Spleen (tissue), 11 donors: ENCODE results near the gene PSMD5. TPM values are rescaled to one million over a fixed set of nuclear protein-coding genes. Genes with fewer than 3 reads are reported as not detected.
A peak's percentile ranks its signal among the peaks of the same experiment; 100 is the strongest.

Experiments used
- DNase-seq: peaks from one replicate; pipeline ENCODE4 v3.0.0-alpha.2; 2020
- H3K27ac ChIP-seq, 8 donors: fragments of 200-600 bp; sonication (generic) in 7 of 8; 1 replicate in 4 of 8; 2 replicates in 4 of 8; pipeline versions ENCODE4 v1.5.0 to v1.8.0; 2016 to 2021; ENCODE audit warnings: inconsistent platforms in 4 of 8, mild to moderate bottlenecking in 4 of 8, moderate library complexity in 1 of 8
- H3K27me3 ChIP-seq, 7 donors: fragments of 200-600 bp; sonication (generic) in 6 of 7; replicated peaks in 1 of 7; 1 replicate in 4 of 7; 2 replicates in 3 of 7; pipeline versions ENCODE4 v1.5.0 to v1.8.0; 2016 to 2021; ENCODE audit warnings: inconsistent platforms in 3 of 7, mild to moderate bottlenecking in 1 of 7
- H3K36me3 ChIP-seq, 6 donors: fragments of 200-600 bp; sonication (generic) in 5 of 6; 1 replicate in 4 of 6; 2 replicates in 2 of 6; pipeline versions ENCODE4 v1.5.0 to v1.8.0; 2016 to 2021; ENCODE audit warnings: inconsistent platforms in 2 of 6
- H3K4me1 ChIP-seq, 6 donors: fragments of 200-600 bp; sonication (generic) in 5 of 6; 1 replicate in 3 of 6; 2 replicates in 3 of 6; pipeline versions ENCODE4 v1.5.0 to v1.8.0; 2016 to 2021; ENCODE audit warnings: inconsistent platforms in 3 of 6
- H3K4me3 ChIP-seq, 8 donors: fragments of 200-600 bp; sonication (generic) in 7 of 8; 1 replicate in 4 of 8; 2 replicates in 4 of 8; pipeline versions ENCODE4 v1.5.0 to v1.8.0; 2016 to 2021; ENCODE audit warnings: inconsistent platforms in 4 of 8, mild to moderate bottlenecking in 4 of 8, moderate library complexity in 2 of 8
- H3K9me3 ChIP-seq, 8 donors: fragments of 200-600 bp; sonication (generic) in 7 of 8; 1 replicate in 4 of 8; 2 replicates in 4 of 8; pipeline versions ENCODE4 v1.5.0 to v1.8.0; 2016 to 2021; ENCODE audit warnings: inconsistent platforms in 4 of 8
- POLR2A ChIP-seq, 3 donors: fragments of 450-650 bp; IDR thresholded peaks; one replicate each; pipeline ENCODE4 v1.5.1; 2017; ENCODE audit warnings: antibody characterized with exemption in 3 of 3, mild to moderate bottlenecking in 1 of 3
- POLR2AphosphoS5 ChIP-seq, 3 donors: sonication (generic); formaldehyde crosslinking; IDR thresholded peaks; one replicate each; pipeline ENCODE4 v1.5.1; 2017; ENCODE audit warnings: antibody characterized with exemption in 3 of 3
- WGBS, 5 donors: extraction: QIAGEN DNeasy Blood & Tissue Kit in 3 of 5; methylation state at CpG; one replicate each; pipeline versions ENCODE4 v1.1.5 to v1.1.7; 2013 to 2018; 5-methylcytosine and 5-hydroxymethylcytosine counted together
- intact Hi-C: fragments of 100-400 bp; cut with DNase I; formaldehyde crosslinking; loops from one replicate; pipeline ENCODE4 v1.15.0; 2023; ENCODE audit warnings: low total_unique reads
- polyA plus RNA-seq, 3 donors: library from polyadenylated mRNA; stranded (reverse); fragments of 200-250 nt; gene quantifications; one replicate each; pipeline ENCODE4 v1.2.1, GENCODE V29; 2013
- total RNA-seq, 7 donors: library from RNA; depleted of rRNA in 3 of 7; stranded (reverse); fragments of >200 nt in 3 of 7; fragmentation: NEBNext Ultra II Directional in 4 of 7; extraction: Animal tissue kit (Norgen Biotek cat#: 25700) in 4 of 7; gene quantifications; one replicate each; pipeline versions ENCODE4 v1.1.0 to v1.2.1, GENCODE V29; 2016 to 2021
- TF ChIP-seq, protein P1 (sequence below), 11 experiments: fragments of 200-600 bp in 7 of 11; fragments of 450-650 bp in 4 of 11; sonication (generic) in 4 of 11; IDR thresholded peaks in 8 of 11; conservative IDR thresholded peaks in 3 of 11; 1 replicate in 7 of 11; 2 replicates in 4 of 11; pipeline versions ENCODE4 v1.4.0 to v1.8.0; 2016 to 2021; ENCODE audit warnings: antibody characterized with exemption in 11 of 11, inconsistent platforms in 4 of 11, mild to moderate bottlenecking in 1 of 11
- donor health status: healthy with polysubstance abuse.
- donor health status: DM: no; HTN: no; CAD: no; lungs with moderate emphysema.
- donor health status: DM: no; HTN: no; CAD: no.
- donor health status: Bipolar disorder and iron deficiency.
- donor health status: healthy.
- donor health status: DM: no; HTN: no; CAD: no.
- donor health status: DM: yes; HTN: yes; CAD: no.

Gene PSMD5
- total and polyA plus RNA-seq, 10 donors, result 8.9 to 41.4 (median 31.2) TPM

DNA sequence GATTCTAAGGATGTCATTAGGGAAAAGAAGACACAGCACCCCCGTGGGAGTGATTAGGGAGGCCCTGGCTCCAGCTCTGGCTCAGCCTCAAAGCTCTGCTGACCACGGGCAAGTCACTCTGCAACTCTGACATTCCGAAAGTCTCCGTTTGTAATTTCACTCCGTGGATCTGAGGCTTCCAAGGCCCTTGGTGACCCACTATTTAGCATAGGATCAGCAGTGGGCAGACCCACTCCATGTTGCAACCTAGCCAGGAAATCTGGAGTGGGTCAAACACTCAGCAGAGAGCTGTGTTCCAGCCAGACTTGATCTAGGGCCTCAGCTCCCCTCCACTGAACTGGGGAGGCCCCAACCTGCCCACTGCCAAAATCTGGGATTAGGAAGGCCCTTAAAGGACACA, 22.5 kb upstream of the PSMD5 start:
- H3K4me3 ChIP-seq, result no peak overlapping the region
- peak; percentile 16 for DNase-seq
- peak overlapping the region in 2 of 8 donors; percentile 9 to 24 for H3K27ac ChIP-seq
- no peak for TF ChIP-seq POLR2A (IDR thresholded peaks at IDR 0.05)
- TF ChIP-seq, protein P1, sequence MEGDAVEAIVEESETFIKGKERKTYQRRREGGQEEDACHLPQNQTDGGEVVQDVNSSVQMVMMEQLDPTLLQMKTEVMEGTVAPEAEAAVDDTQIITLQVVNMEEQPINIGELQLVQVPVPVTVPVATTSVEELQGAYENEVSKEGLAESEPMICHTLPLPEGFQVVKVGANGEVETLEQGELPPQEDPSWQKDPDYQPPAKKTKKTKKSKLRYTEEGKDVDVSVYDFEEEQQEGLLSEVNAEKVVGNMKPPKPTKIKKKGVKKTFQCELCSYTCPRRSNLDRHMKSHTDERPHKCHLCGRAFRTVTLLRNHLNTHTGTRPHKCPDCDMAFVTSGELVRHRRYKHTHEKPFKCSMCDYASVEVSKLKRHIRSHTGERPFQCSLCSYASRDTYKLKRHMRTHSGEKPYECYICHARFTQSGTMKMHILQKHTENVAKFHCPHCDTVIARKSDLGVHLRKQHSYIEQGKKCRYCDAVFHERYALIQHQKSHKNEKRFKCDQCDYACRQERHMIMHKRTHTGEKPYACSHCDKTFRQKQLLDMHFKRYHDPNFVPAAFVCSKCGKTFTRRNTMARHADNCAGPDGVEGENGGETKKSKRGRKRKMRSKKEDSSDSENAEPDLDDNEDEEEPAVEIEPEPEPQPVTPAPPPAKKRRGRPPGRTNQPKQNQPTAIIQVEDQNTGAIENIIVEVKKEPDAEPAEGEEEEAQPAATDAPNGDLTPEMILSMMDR (IDR thresholded peaks at IDR 0.05 in 8 of 11, conservative IDR thresholded peaks at IDR 0.05 in 3 of 11), result no peak
- no peak for TF ChIP-seq POLR2AphosphoS5 (IDR thresholded peaks at IDR 0.05)
- peaks cover 0 to 82% (median 48%) of the 10 kb centered on the region in 6 donors for H3K36me3 ChIP-seq
- intact Hi-C loops, result no loop called here
- peaks cover 4 to 25% (median 19%) of the 10 kb centered on the region in 6 donors for H3K4me1 ChIP-seq
- 80 to 88% (median 87%) methylated on average over 5 of the region's 5 CpGs for WGBS, 5 donors
- H3K27me3 ChIP-seq, result no peaks in the 10 kb centered on the region
- no peaks in the 10 kb centered on the region for H3K9me3 ChIP-seq

DNA sequence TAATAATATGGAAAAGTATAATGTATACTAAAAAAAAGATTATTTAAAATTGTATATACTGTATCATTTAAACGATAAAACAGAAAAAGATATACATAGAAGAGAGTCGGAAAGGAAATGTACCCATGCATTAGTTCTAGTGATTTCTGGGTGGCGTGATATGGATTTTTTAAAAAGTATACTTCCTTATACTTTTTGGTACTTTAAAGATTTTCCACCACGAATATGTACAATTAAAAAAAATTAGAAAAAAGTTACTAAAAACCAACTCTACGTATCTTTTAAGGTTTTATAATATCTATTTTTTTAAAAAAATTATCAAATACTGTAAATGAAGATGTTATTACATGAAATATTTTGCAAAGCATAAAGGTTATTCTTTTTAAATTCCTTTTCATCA, 22.0 kb upstream of the PSMD5 start:
- Histone ChIP-seq H3K27ac (no peak overlapping the region), H3K9me3 (no peaks in the 10 kb centered on the region), H3K4me1 (peaks cover 4 to 21% (median 16%) of the 10 kb centered on the region in 6 donors), H3K4me3 (no peak overlapping the region), H3K36me3 (peaks cover 0 to 82% (median 52%) of the 10 kb centered on the region in 6 donors), H3K27me3 (no peaks in the 10 kb centered on the region)
- intact Hi-C loops, result no loop called here
- TF ChIP-seq POLR2A (IDR thresholded peaks at IDR 0.05) (no peak), POLR2AphosphoS5 (IDR thresholded peaks at IDR 0.05) (no peak)
- TF ChIP-seq, protein P1 (IDR thresholded peaks at IDR 0.05 in 8 of 11, conservative IDR thresholded peaks at IDR 0.05 in 3 of 11), result no peak
- DNase-seq, result no peak
- WGBS, 5 donors, result 93 to 98% (median 96%) methylated on average over 5 of the region's 5 CpGs

DNA sequence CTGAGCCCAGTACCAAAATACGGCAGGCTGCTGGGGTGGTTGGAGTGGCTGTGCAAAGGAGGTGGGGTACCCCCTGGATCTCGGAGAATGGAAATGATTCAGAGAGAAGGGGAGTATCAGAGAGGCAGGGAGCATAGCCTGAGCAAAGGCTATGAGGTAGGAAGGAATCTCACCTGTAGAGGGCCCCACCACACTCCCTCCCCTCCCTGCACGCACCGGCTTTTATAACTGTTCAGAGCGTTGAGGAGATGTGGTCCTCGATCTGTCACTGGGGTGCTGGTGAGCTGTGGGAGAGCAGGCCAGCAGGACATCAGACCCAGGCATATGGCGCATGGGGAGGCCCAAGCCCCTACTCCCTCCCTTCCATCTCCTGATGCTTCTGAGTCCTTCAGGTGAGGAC, 21.1 kb upstream of the PSMD5 start:
- H3K36me3 ChIP-seq, result peaks cover 0 to 88% (median 53%) of the 10 kb centered on the region in 6 donors
- 86 to 97% (median 92%) methylated on average over 6 to 7 of the region's 7 CpGs for WGBS, 5 donors
- intact Hi-C loops, result no loop called here
- H3K9me3 ChIP-seq, result no peaks in the 10 kb centered on the region
- DNase-seq, result no peak
- H3K27me3 ChIP-seq, result no peaks in the 10 kb centered on the region
- peaks cover 0 to 13% (median 8%) of the 10 kb centered on the region in 6 donors for H3K4me1 ChIP-seq
- H3K27ac ChIP-seq, result no peak overlapping the region
- no peak overlapping the region for H3K4me3 ChIP-seq
- no peak for TF ChIP-seq POLR2A (IDR thresholded peaks at IDR 0.05)
- no peak for TF ChIP-seq POLR2AphosphoS5 (IDR thresholded peaks at IDR 0.05)

DNA sequence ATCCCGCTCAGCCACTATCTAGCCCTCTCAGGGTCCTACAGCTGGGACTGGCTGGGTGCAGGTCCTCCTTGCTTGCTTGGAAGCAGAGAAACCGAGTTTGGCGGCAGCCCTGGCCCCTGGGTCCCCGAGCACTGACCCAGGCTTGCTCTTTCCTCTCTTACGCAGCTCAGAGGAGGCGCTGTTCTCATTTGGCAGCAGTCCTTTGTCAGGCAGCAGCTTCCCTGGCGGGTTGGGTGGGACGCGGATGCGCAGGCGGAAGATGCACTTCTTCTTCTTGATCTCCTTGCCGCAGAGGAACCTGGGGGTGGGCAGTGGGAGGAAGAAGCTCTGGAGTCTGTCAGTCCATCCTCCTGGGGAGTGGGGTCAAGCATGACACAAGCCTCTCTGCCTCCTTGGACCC, 19.7 kb upstream of the PSMD5 start:
- no peaks in the 10 kb centered on the region for H3K27me3 ChIP-seq
- no peak overlapping the region for H3K27ac ChIP-seq
- H3K4me1 ChIP-seq, result peaks cover 0 to 12% (median 4%) of the 10 kb centered on the region in 6 donors
- intact Hi-C loops, result no loop called here
- H3K9me3 ChIP-seq, result no peaks in the 10 kb centered on the region
- 93 to 98% (median 97%) methylated on average over 12 of the region's 12 CpGs for WGBS, 5 donors
- TF ChIP-seq, protein P1 (IDR thresholded peaks at IDR 0.05 in 8 of 11, conservative IDR thresholded peaks at IDR 0.05 in 3 of 11), result no peak
- no peak for TF ChIP-seq POLR2A (IDR thresholded peaks at IDR 0.05)
- TF ChIP-seq POLR2AphosphoS5 (IDR thresholded peaks at IDR 0.05), result no peak
- H3K4me3 ChIP-seq, result no peak overlapping the region
- no peak for DNase-seq
- H3K36me3 ChIP-seq, result peaks cover 0 to 100% (median 62%) of the 10 kb centered on the region in 6 donors
